ENCODE data around the gene MSANTD4. TPM values are rescaled to one million over a fixed set of nuclear protein-coding genes. Genes with fewer than 3 reads are reported as not detected.

MSANTD4 gene
- total RNA-seq, 1 donor = 46.6 TPM

- peak; percentile 18 for DNase-seq (ENCODE audit: low read depth)
- no peak overlapping the region for H3K4me3 ChIP-seq (ENCODE audit: low read depth, low read length)
- TF ChIP-seq CTCF (IDR thresholded peaks at IDR 0.05; ENCODE audit: insufficient read depth, low read depth, low read length) = no peak
These were observed 9.3 kb upstream of the MSANTD4 start for GRCh38 chr11:106031202-106031810.

- no peak for DNase-seq (ENCODE audit: low read depth)
- no peak overlapping the region for H3K4me3 ChIP-seq (ENCODE audit: low read depth, low read length)
- TF ChIP-seq CTCF (IDR thresholded peaks at IDR 0.05; ENCODE audit: insufficient read depth, low read depth, low read length) = no peak
These were observed 8.6 kb upstream of the MSANTD4 start for GRCh38 chr11:106030609-106031008.

- DNase-seq (ENCODE audit: low read depth) = no peak
- no peak for TF ChIP-seq CTCF (IDR thresholded peaks at IDR 0.05; ENCODE audit: insufficient read depth, low read depth, low read length)
- H3K4me3 ChIP-seq (ENCODE audit: low read depth, low read length) = peak overlapping the region; percentile 94
These were observed 795 bp upstream of the MSANTD4 start for GRCh38 chr11:106022795-106023275.

- DNase-seq (ENCODE audit: low read depth) = peak; percentile 90
- TF ChIP-seq CTCF (IDR thresholded peaks at IDR 0.05; ENCODE audit: insufficient read depth, low read depth, low read length) = no peak
- H3K4me3 ChIP-seq (ENCODE audit: low read depth, low read length) = peak overlapping the region; percentile 94
These were observed 666 bp downstream of the MSANTD4 start for GRCh38 chr11:106021181-106021966.

GRCh38 chr11:106017093-106017492 lies 4.9 kb downstream of the MSANTD4 start:
- no peak for TF ChIP-seq CTCF (IDR thresholded peaks at IDR 0.05; ENCODE audit: insufficient read depth, low read depth, low read length)

GRCh38 chr11:106015066-106015465 lies 7.0 kb downstream of the MSANTD4 start:
- no peak for TF ChIP-seq CTCF (IDR thresholded peaks at IDR 0.05; ENCODE audit: insufficient read depth, low read depth, low read length)
- DNase-seq (ENCODE audit: low read depth) = no peak

More at GRCh38 chr11:106017093-106017492, 4.9 kb downstream of the MSANTD4 start:
- H3K4me3 ChIP-seq (ENCODE audit: low read depth, low read length) = no peak overlapping the region
- no peak for DNase-seq (ENCODE audit: low read depth)

More at GRCh38 chr11:106015066-106015465, 7.0 kb downstream of the MSANTD4 start:
- no peak overlapping the region for H3K4me3 ChIP-seq (ENCODE audit: low read depth, low read length)

Data from fibroblast of villous mesenchyme (primary cell).